Fibroblast of skin of left biceps (primary cell): Measurements from ENCODE around the gene CD300E.
A peak's percentile ranks its signal among the peaks of the same experiment; 100 is the strongest.
"Not testable (repeated sequence)": the region's sequence is repeated elsewhere in the genome, so short reads cannot be mapped to it uniquely, and the experiment has no call there.

ENCODE experiments used
- DNase-seq, 2 experiments: peaks; one replicate each; pipeline ENCODE4 v3.0.0-alpha.2; 2013; ENCODE audit warnings: low read depth in 2 of 2

CD300E gene

GRCh38 chr17:74635418-74635817, 11.9 kb upstream of the CD300E start:
- DNase-seq: no peak

- no peak for DNase-seq
Measured at GRCh38 chr17:74633326-74633725, 9.8 kb upstream of the CD300E start.

DNA sequence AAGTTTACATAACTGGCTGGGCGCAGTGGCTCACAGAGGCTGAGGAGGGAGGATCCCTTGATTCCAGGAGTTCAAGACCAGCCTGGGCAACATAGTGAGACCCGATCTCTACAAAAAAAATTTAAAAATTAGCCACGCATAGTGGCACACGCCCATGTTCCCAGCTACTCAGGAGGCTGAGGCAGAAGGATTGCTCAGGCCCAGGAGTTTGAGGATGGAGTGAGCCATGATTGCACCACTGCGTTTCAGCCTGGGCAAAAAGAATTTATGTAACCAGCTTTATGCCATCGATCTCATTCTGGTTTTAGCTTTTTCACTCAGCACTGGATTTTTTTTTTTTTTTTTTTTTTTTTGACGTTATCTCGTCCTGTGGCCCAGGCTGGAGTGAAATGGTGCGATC, 9.1 kb upstream of the CD300E start:
- DNase-seq: no peak

- peak; percentile 6 to 8 for DNase-seq
Measured at GRCh38 chr17:74631468-74632450, 8.2 kb upstream of the CD300E start.

DNA sequence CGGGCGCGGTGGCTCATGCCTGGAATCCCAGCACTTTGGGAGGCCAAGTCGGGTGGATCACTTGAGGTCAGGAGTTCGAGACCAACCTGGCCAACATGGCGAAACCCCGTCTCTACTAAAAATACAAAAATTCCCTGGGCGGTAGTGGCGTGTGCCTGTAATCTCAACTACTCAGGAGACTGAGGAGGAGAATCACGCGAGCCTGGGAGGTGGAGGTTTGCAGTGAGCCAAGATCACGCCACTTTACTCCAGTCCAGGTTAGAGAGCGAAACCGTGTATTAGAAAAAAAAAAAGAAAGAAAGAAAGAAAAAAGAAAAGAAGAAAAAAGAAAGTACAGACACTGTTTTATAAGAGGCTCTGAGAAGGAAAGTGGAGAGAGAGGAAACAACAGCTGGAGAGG, 6.7 kb upstream of the CD300E start:
- not testable (repeated sequence) for DNase-seq

DNA sequence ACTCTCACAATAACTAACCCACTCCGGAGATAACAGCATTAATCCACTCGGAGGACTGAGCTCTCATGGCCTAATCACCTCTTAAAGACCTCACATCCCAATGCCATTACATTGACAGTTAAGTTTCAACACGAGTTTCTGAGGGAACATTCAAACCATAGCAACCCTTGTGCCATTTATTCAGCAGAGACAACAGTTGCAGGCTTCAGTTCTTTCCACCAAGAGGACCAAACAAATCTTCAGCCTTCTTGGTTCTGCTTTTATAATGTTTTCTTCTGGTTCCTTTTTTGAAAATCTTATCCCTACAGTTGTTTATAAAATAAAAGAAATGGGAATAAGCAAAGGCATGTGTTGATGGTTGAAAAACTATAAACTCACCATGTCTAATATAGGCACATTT, 2.1 kb upstream of the CD300E start:
- no peak for DNase-seq

DNA sequence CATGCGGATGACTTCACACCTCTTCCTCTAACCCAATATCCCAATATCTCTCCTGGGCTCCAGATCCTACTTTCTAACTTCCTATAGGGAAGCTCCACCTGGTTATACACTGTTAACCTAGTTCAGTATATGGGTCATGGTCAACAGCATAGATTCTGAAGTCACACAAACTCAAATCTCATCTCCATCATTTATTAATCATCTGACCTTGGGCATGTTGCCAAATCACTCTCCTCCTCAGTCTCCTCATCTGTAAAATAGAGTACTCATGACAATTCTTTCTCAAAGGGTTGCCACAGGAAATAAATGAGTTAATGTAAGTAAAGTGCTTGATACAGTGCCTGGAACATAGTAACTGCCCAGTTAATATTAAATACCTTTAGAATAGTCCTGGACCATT, 593 bp upstream of the CD300E start:
- no peak for DNase-seq

DNA sequence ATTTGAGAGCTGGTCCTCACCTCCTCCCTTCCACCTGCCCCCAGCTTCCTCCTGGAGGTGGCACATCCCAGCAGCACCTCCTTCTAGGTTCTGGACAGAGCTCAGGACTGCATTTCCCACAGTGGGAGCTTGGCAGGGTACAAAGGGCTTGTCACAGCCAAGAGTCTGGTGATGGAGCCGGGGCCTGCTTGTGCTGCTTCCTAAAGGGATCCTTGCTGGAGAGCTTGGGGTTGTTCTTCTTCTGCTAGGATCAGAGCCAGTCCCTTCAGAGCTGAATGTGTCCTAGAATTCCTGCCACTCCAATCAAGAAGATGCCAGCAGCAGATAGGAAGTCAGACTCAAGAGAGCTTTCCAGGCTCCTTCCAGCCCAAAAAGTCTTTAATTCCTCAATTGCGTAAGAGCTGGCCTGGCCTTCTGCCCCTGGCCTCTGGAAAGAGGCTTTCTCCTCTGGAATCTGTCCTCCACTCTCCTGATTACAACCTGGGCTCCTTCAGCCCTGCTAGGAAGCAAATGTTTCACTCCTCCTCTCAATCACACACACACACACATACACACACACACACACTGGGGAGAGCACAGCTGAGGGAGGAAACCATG, 4.4 kb downstream of the CD300E start:
- DNase-seq: no peak

DNA sequence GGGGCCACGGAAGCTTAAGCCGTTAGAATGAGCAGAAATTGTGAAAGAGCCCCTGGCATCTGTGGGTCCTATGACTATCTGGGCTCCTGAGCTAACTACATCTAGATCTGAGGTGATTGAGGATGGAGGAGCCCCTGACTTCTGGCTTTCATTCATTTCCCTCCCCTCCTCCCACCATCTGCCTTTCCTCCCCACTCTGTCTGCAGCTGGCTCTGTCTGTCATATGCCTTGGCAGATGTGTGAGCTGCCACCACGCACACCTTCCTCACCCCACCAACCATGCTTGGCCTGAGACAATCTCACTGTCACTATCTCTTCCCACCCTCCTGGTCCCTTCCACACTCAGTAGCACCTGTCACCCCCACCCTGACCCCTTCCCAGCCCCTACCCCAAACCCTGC, 5.1 kb downstream of the CD300E start:
- no peak for DNase-seq

GRCh38 chr17:74616696-74617095, 6.8 kb downstream of the CD300E start:
- DNase-seq: no peak

GRCh38 chr17:74612046-74612445, 11.5 kb downstream of the CD300E start:
- DNase-seq: no peak

DNA sequence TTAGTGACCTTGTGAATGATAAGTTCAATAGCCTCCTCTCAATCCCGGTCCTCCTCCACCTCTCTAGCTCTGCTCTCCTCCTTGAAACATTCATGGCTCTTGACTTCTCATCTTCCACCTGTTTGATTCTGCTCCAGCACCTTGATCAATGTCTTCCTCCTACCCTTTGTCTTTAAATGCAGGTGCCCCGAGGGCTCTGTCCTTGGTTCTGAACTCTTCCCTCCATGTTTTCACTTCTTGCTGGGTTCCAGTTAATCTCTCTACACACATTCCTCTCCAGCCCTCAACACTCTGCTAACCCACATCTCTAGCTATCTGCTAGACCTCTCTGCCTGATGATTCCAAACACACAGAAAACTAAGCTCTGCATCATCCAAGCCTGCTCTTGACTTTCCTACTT, 13.4 kb downstream of the CD300E start:
- no peak for DNase-seq

GRCh38 chr17:74608511-74608910, 15.0 kb downstream of the CD300E start:
- DNase-seq: no peak

DNA sequence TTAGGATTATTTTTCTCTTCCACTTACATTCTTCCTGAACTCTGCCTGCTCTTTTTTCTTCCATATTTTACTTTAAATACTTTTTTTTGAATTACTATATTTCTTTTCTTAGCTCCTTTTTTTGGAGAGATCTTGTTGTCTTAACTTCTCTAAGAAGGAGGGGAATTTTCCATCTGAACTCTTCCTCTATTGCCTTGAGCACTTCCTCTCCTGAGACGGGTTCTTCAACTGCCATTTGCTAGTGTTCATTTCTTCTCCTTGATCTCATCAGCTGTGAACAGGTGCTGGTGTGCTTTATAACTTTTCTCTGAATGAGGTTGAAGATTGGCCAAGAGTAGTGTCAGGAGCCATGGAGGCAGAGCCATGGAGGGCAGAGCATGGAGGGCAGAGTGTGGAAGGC, 16.3 kb downstream of the CD300E start:
- no peak for DNase-seq

DNA sequence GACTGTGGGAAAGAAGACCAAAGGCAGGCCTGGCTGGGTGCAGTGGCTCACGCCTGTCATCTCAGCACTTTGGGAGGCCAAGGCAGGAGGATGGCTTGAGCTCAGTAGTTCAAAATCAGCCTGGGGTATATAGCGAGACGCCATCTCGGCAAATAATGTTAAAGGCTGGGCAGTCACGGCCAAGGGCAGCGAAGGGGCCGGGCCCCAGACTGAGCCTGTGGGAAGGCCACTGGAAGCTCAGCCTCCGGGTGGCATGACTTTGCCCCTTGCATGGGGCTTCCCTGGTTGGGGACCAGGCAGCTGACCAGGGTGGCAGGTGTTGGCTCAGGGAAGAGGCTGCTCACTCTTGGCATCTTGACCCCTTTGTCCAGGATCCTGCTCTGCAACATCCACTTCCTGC, 17.5 kb downstream of the CD300E start:
- no peak for DNase-seq

DNA sequence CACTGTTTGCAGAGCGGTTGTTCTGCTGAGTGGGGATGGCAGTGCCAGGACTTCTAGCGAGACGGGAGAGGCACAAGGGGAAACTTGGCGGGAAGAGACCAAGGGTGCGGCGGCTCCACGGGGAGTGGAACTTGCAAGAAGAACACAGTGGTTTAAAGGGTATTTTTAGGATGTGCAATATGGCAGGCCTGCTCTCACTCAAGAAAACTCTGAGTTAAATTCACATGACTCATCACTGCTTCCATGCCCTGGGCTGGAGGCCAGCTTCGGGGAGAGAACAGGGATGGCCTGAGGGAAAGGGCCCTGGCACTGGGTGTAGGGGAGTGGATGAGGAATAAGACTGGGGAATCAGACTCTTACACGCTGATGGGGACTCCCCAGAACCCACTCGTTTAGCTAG, 18.2 kb downstream of the CD300E start:
- DNase-seq: peak; percentile 1 to 3

DNA sequence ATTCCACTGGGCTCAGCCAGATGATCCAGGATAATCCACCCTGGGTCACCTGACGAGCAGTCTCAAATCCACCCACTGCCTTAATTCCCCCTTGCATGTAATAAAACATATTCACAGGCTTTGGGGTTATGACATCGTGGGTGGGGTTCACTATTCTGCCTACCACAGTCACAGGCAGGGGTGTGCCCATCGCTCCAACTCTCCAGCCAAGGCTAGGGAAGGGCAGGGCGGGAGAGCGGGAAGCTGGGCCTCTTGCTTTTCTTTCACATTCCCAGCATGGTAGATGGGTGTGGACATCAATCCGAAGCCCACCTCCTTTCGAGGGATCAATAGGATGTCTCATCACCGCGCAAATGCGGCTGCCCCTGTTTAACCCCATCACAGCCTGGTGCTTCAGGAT, 18.8 kb downstream of the CD300E start:
- no peak for DNase-seq

- DNase-seq: no peak
Measured at GRCh38 chr17:74604200-74604599, 19.3 kb downstream of the CD300E start.

- DNase-seq: no peak
Measured at GRCh38 chr17:74603746-74604145, 19.8 kb downstream of the CD300E start.

GRCh38 chr17:74603037-74603635, 20.4 kb downstream of the CD300E start:
- DNase-seq: no peak

DNA sequence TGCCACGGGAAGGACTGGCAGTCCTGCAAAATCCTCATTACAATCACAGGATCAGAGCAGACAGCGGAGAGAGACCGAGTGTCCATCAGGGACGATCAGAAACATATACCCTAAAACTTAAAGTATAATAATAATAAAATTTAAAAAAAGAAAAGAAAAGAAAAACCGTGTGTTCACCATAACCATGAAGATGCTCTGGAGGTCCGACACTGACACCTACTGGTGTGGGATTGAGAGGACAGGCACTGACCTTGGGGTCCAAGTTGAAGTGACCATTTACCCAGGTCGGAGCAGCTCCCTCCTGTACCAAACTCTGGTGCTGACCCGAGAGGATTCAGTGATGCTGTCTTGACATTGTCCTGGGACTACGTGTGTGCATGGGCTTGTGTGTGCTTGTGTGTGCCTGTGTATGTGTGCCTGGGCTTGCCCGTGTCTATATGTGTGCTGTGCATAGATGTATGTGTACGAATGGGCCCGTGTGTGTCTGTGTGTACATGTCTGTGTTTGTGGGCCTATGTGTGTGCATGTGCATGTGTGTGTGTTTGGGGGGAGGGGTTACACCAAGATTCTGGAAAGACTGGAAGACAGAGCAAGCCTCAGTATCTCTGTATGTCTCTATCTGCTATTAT, 21.5 kb downstream of the CD300E start:
- no peak for DNase-seq

DNA sequence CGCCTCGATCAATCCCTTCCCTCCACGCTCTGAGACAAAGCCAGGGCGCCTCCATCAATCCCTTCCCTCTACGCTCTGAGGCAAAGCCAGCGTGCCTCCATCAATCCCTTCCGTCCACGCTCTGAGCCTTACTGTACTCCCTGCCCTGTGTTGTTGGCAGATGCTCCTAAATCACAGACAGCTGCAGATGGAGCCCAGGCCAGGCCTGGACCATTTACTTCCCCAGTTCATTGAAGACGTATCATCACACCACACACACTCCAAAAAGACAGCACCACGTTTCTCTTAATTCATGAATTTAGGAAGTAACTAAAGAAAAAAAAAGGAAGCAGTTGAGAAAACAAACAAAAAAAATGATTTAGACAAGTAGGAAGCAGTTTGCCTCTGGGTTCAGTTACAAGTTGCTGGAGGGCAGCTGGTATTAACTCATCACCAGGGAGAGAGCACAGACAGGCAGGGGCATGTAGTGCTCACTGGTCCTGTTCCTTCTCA, 24.0 kb downstream of the CD300E start:
- DNase-seq: no peak
